K562 (cell line): ENCODE results near the gene RCN2. TPM values are rescaled to one million over a fixed set of nuclear protein-coding genes. Genes with fewer than 3 reads are reported as not detected.

Source experiments
- COPS2 ChIP-seq: fragments of 450-650 bp; conservative IDR thresholded peaks from 2 replicates; pipeline ENCODE4 v1.6.1; 2016; ENCODE audit warnings: mild to moderate bottlenecking, moderate library complexity
- DACH1 ChIP-seq: fragments of 450-650 bp; IDR thresholded peaks from 2 replicates; pipeline ENCODE4 v1.6.1; 2018; ENCODE audit not compliant: partially characterized antibody
- E2F4 ChIP-seq: sonication (generic); formaldehyde crosslinking; IDR thresholded peaks from 2 replicates; pipeline ENCODE4 v1.8.0; 2022; ENCODE audit warnings: mild to moderate bottlenecking, low read depth, missing genetic modification reagents
- ETV1 ChIP-seq: fragments of 450-650 bp; conservative IDR thresholded peaks from 2 replicates; pipeline ENCODE4 v1.6.1; 2016; ENCODE audit warnings: missing genetic modification characterization, control low read depth, low read depth, missing compliant biosample characterization
- EZH2 ChIP-seq: IDR thresholded peaks from 2 replicates; pipeline ENCODE4 v1.6.1; 2012; ENCODE audit warnings: low read depth, mild to moderate bottlenecking, inconsistent platforms, low read length, borderline replicate concordance
- JUN ChIP-seq, 2 experiments: sonication (generic) in 1 of 2; formaldehyde crosslinking in 1 of 2; IDR thresholded peaks; 2 replicates each; pipeline versions ENCODE4 v1.6.1 to v1.8.0; 2012 to 2022; ENCODE audit warnings: borderline replicate concordance in 2 of 2, mild to moderate bottlenecking in 2 of 2, improper control_type of control experiment in 1 of 2, low read depth in 1 of 2, low read length in 1 of 2, missing genetic modification reagents in 1 of 2
- KAT7 ChIP-seq: sonication (generic); formaldehyde crosslinking; IDR thresholded peaks from 2 replicates; pipeline ENCODE4 v1.8.0; 2022; ENCODE audit warnings: missing genetic modification reagents, mild to moderate bottlenecking, borderline replicate concordance
- KHSRP ChIP-seq: fragments of 450-650 bp; IDR thresholded peaks from 2 replicates; pipeline ENCODE4 v1.6.1; 2017
- MIER1 ChIP-seq: fragments of 450-650 bp; IDR thresholded peaks from 2 replicates; pipeline ENCODE4 v1.6.1; 2016; ENCODE audit warnings: antibody characterized with exemption, mild to moderate bottlenecking, low read depth
- MTA1 ChIP-seq: fragments of 450-650 bp; IDR thresholded peaks from 2 replicates; pipeline ENCODE4 v1.6.1; 2017; ENCODE audit warnings: borderline replicate concordance
- PHF20 ChIP-seq: fragments of 450-650 bp; IDR thresholded peaks from 2 replicates; pipeline ENCODE4 v1.6.1; 2018; ENCODE audit not compliant: partially characterized antibody
- PREB ChIP-seq: sonication (generic); formaldehyde crosslinking; IDR thresholded peaks from 2 replicates; pipeline ENCODE4 v1.8.1; 2023; ENCODE audit warnings: mild to moderate bottlenecking, missing genetic modification reagents
- RBM15 ChIP-seq: fragments of 200-400 bp; formaldehyde crosslinking; IDR thresholded peaks from 2 replicates; pipeline ENCODE4 v1.6.1; 2018; ENCODE audit warnings: mild to moderate bottlenecking, low read length, moderate library complexity; ENCODE audit not compliant: insufficient read depth
- RFX1 ChIP-seq: fragments of 450-650 bp; IDR thresholded peaks from 2 replicates; pipeline ENCODE4 v1.6.1; 2016; ENCODE audit warnings: mild to moderate bottlenecking, moderate library complexity
- SIRT6 ChIP-seq: IDR thresholded peaks from one replicate; pipeline ENCODE4 v1.6.1; 2012; ENCODE audit warnings: low read depth, mild to moderate bottlenecking, control low read depth, inconsistent platforms, low read length, moderate library complexity
- TAF9B ChIP-seq: fragments of 450-650 bp; IDR thresholded peaks from 2 replicates; pipeline ENCODE4 v1.6.1; 2018; ENCODE audit warnings: mild to moderate bottlenecking; ENCODE audit not compliant: partially characterized antibody
- TCF15 ChIP-seq: fragments of 250-450 bp; sonication (Bioruptor Pico); IDR thresholded peaks from 2 replicates; pipeline ENCODE4 v1.8.0; 2022; ENCODE audit warnings: moderate library complexity, mild to moderate bottlenecking, inconsistent platforms
- ZBTB11 ChIP-seq, 3 experiments: fragments of 200-800 bp in 1 of 3; fragments of 250-450 bp in 1 of 3; fragments of 450-650 bp in 1 of 3; sonication (Bioruptor Pico) in 1 of 3; sonication (Bioruptor generic) in 1 of 3; formaldehyde crosslinking in 1 of 3; IDR thresholded peaks; 2 replicates each; pipeline versions ENCODE4 v1.6.1 to v1.8.0; 2016 to 2022; ENCODE audit warnings: mild to moderate bottlenecking in 2 of 3, missing genetic modification characterization in 2 of 3, missing compliant biosample characterization in 1 of 3, moderate library complexity in 1 of 3
- ZFP1 ChIP-seq: fragments of 450-650 bp; formaldehyde crosslinking; IDR thresholded peaks from 2 replicates; pipeline ENCODE4 v1.4.0; 2020; ENCODE audit warnings: mild to moderate bottlenecking, mixed read lengths
- ZNF224 ChIP-seq: sonication (generic); formaldehyde crosslinking; IDR thresholded peaks from 2 replicates; pipeline ENCODE4 v1.8.0; 2022; ENCODE audit warnings: mild to moderate bottlenecking, missing genetic modification reagents
- ZNF324 ChIP-seq: fragments of 250-450 bp; sonication (Bioruptor Pico); IDR thresholded peaks from 2 replicates; pipeline ENCODE4 v1.4.0; 2020; ENCODE audit warnings: mild to moderate bottlenecking
- polyA plus RNA-seq, 8 experiments: library from polyadenylated mRNA; depleted of rRNA in 4 of 8; stranded (reverse) in 5 of 8; unstranded in 3 of 8; fragments of >200 nt; fragmentation: Nextera tagmentation in 2 of 8; fragmentation: Illumina TruSeq in 1 of 8; extraction: Ambion mirVana in 2 of 8; extraction: Trizol in 1 of 8; gene quantifications; 2 replicates each; pipeline versions ENCODE4 v1.2.1 to v1.2.3, GENCODE V29; 2011 to 2014; ENCODE audit warnings: inconsistent platforms in 1 of 8, missing spikeins in 1 of 8
- total RNA-seq, 7 experiments: library from RNA; depleted of rRNA in 6 of 7; stranded (reverse); fragments of >200 nt in 6 of 7; fragmentation: Illumina TruSeq in 2 of 7; extraction: Trizol in 2 of 7; gene quantifications; 2 replicates each; pipeline versions ENCODE4 v1.2.1 to v1.2.3, GENCODE V29; 2011 to 2021; ENCODE audit warnings: low replicate concordance in 1 of 7

Gene RCN2
- total and polyA plus RNA-seq, 9 of the 15 experiments (the other 6 are each of a cell fraction or from before 2014, with no cell fraction given) = 20.9 to 63.6 (median 52.8) TPM

- no peak for TF ChIP-seq JUN (IDR thresholded peaks at IDR 0.05; ENCODE audit: borderline replicate concordance, low read depth, low read length)
- TF ChIP-seq JUN (CRISPR knock-in tag; IDR thresholded peaks at IDR 0.05; ENCODE audit: borderline replicate concordance) = no peak
- TF ChIP-seq DACH1 = no peak
- no peak for TF ChIP-seq KHSRP
- TF ChIP-seq ZNF324 (CRISPR knock-in tag) = no peak
- TF ChIP-seq E2F4 = no peak
- no peak for TF ChIP-seq MTA1
- no peak for TF ChIP-seq MIER1
- no peak for TF ChIP-seq TAF9B
- TF ChIP-seq ETV1 (tag) = no peak
- TF ChIP-seq KAT7 (CRISPR knock-in tag) = no peak
- no peak for TF ChIP-seq PREB
- TF ChIP-seq TCF15 (CRISPR knock-in tag) = no peak
- no peak for TF ChIP-seq COPS2
- no peak for TF ChIP-seq RFX1
- peak; percentile 64 for TF ChIP-seq PHF20
- TF ChIP-seq SIRT6 = no peak
- no peak for TF ChIP-seq ZFP1 (CRISPR knock-in tag)
- no peak for TF ChIP-seq ZNF224 (CRISPR knock-in tag)
- peak in 1 of 3 experiments; percentile 49; a peak in 1 of 6 replicates for TF ChIP-seq ZBTB11 (CRISPR knock-in tag; IDR thresholded peaks at IDR 0.05)
- TF ChIP-seq EZH2 = no peak
- TF ChIP-seq RBM15 = no peak
These were observed at the start of gene RCN2 (continued) for GRCh38 chr15:76931397-76932134.
